ENCODE measurements around the gene KIR3DL3. TPM values are rescaled to one million over a fixed set of nuclear protein-coding genes. Genes with fewer than 3 reads are reported as not detected.
"Not testable (repeated sequence)": the region's sequence is repeated elsewhere in the genome, so short reads cannot be mapped to it uniquely, and the experiment has no call there.

Gene KIR3DL3
- polyA plus RNA-seq, 1 donor (not counting 4 experiments of a cell fraction or from before 2014, with no cell fraction given), result not detected

DNA sequence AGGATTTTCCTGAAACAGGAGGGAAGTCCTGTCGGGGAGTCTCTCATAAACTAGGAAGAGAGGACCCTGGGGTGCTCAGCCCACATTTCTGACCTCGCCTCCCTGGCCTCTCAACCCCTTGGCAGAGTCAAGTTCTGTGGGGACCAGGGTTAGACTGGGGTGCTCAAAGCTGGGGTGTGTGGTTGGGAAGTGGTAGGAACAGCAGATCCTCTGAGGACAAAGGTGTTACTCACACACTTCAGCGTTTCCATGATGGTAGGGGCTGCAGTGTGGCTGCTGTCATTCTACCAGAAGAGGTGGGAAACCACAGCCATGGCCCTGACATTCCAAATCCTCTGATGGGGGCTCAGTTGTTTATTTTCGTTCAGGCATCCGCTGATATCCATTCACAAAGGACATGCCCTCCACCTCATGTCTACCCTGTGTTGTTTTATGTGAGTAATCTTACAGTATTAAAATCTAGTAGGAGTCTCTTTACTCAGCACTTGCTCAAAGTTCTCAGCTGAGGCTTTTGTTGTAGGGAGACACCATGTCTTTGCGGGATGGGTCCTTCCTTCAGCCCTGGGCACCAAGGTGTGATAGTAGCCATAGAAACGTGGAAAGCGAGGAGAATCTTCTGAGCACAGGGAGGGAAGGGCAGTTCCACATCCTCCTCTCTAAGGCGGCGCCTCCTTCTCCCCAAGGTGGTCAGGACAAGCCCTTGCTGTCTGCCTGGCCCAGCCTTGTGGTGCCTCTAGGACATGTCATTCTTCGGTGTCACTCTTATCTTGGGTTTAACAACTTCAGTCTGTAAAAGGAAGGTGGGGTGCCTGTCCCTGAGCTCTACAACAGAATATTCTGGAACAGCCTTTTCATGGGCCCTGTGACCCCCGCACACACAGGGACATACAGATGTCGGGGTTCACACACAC, 15.6 kb downstream of the KIR3DL3 start:
- dilution Hi-C loops (cut with MboI; ENCODE audit: extremely low pct_ligation_motif_present, low sequenced_read_pairs), result no loop called here
- H2AFZ ChIP-seq (ENCODE audit: control insufficient read depth, low read length), result no peak overlapping the region
- no peaks in the 10 kb centered on the region for H4K20me1 ChIP-seq (ENCODE audit: control insufficient read depth, extremely low read depth, insufficient read depth, low read length)
- TF ChIP-seq EZH2 (IDR thresholded peaks at IDR 0.05; ENCODE audit: low read length) (no peak), CTCF (optimal IDR thresholded peaks at IDR 0.05 in 1 of 3, IDR thresholded peaks at IDR 0.05 in 1 of 3, conservative IDR thresholded peaks at IDR 0.05 in 1 of 3; ENCODE audit: extremely low read depth in 1 of 3, insufficient read depth in 2 of 3, low read length in 3 of 3) (no peak)
- no peak for DNase-seq (ENCODE audit: low read depth, low spot score)
- no peaks in the 10 kb centered on the region for H3K79me2 ChIP-seq (ENCODE audit: control insufficient read depth, insufficient read depth, low read length)
- no peak overlapping the region for H3K4me3 ChIP-seq (ENCODE audit: control insufficient read depth in 2 of 3, extremely low read depth in 1 of 3, insufficient read depth in 2 of 3, low read depth in 1 of 3, low read length in 3 of 3)
- H3K9me1 ChIP-seq (ENCODE audit: control insufficient read depth, extremely low read depth, insufficient read depth, low read length), result no peaks in the 10 kb centered on the region
- H3K27ac ChIP-seq (ENCODE audit: control insufficient read depth, insufficient read depth, low read length), result no peak overlapping the region
- FAIRE-seq, result no peak
- H3K36me3 ChIP-seq (ENCODE audit: control insufficient read depth in 2 of 2, extremely low read depth in 1 of 2, insufficient read depth in 2 of 2, low read length in 2 of 2), result no peaks in the 10 kb centered on the region
- no peaks in the 10 kb centered on the region for H3K4me1 ChIP-seq (ENCODE audit: control insufficient read depth, extremely low read depth, insufficient read depth, low read length)
- H3K9ac ChIP-seq (ENCODE audit: control insufficient read depth, extremely low read depth, insufficient read depth, low read length), result no peak overlapping the region
- H3K4me2 ChIP-seq (ENCODE audit: control insufficient read depth, extremely low read depth, insufficient read depth, low read depth, low read length), result no peak overlapping the region
- no peaks in the 10 kb centered on the region for H3K27me3 ChIP-seq (ENCODE audit: control insufficient read depth, extremely low read depth, insufficient read depth, low read length)
- H3K9me3 ChIP-seq (ENCODE audit: control insufficient read depth, low read depth, low read length), result no peaks in the 10 kb centered on the region

- H3K9me1 ChIP-seq (ENCODE audit: control insufficient read depth, extremely low read depth, insufficient read depth, low read length); H3K27ac ChIP-seq (ENCODE audit: control insufficient read depth, insufficient read depth, low read length); H3K4me2 ChIP-seq (ENCODE audit: control insufficient read depth, extremely low read depth, insufficient read depth, low read depth, low read length); FAIRE-seq; H3K9me3 ChIP-seq (ENCODE audit: control insufficient read depth, low read depth, low read length); dilution Hi-C loops (cut with MboI; ENCODE audit: extremely low pct_ligation_motif_present, low sequenced_read_pairs); H3K79me2 ChIP-seq (ENCODE audit: control insufficient read depth, insufficient read depth, low read length); H3K36me3 ChIP-seq (ENCODE audit: control insufficient read depth in 2 of 2, extremely low read depth in 1 of 2, insufficient read depth in 2 of 2, low read length in 2 of 2); H3K4me1 ChIP-seq (ENCODE audit: control insufficient read depth, extremely low read depth, insufficient read depth, low read length); DNase-seq (ENCODE audit: low read depth, low spot score); H4K20me1 ChIP-seq (ENCODE audit: control insufficient read depth, extremely low read depth, insufficient read depth, low read length); H3K27me3 ChIP-seq (ENCODE audit: control insufficient read depth, extremely low read depth, insufficient read depth, low read length); H3K9ac ChIP-seq (ENCODE audit: control insufficient read depth, extremely low read depth, insufficient read depth, low read length); H3K4me3 ChIP-seq (ENCODE audit: control insufficient read depth in 2 of 3, extremely low read depth in 1 of 3, insufficient read depth in 2 of 3, low read depth in 1 of 3, low read length in 3 of 3); H2AFZ ChIP-seq (ENCODE audit: control insufficient read depth, low read length): not testable (repeated sequence)
These were observed 17.7 kb downstream of the KIR3DL3 start for GRCh38 chr19:54741950-54742349.

- DNase-seq (ENCODE audit: low read depth, low spot score); H4K20me1 ChIP-seq (ENCODE audit: control insufficient read depth, extremely low read depth, insufficient read depth, low read length); H3K9me3 ChIP-seq (ENCODE audit: control insufficient read depth, low read depth, low read length); H3K79me2 ChIP-seq (ENCODE audit: control insufficient read depth, insufficient read depth, low read length); H3K9me1 ChIP-seq (ENCODE audit: control insufficient read depth, extremely low read depth, insufficient read depth, low read length); H3K4me2 ChIP-seq (ENCODE audit: control insufficient read depth, extremely low read depth, insufficient read depth, low read depth, low read length); H3K9ac ChIP-seq (ENCODE audit: control insufficient read depth, extremely low read depth, insufficient read depth, low read length); H3K36me3 ChIP-seq (ENCODE audit: control insufficient read depth in 2 of 2, extremely low read depth in 1 of 2, insufficient read depth in 2 of 2, low read length in 2 of 2); H3K4me1 ChIP-seq (ENCODE audit: control insufficient read depth, extremely low read depth, insufficient read depth, low read length); H2AFZ ChIP-seq (ENCODE audit: control insufficient read depth, low read length); dilution Hi-C loops (cut with MboI; ENCODE audit: extremely low pct_ligation_motif_present, low sequenced_read_pairs); H3K27ac ChIP-seq (ENCODE audit: control insufficient read depth, insufficient read depth, low read length); H3K4me3 ChIP-seq (ENCODE audit: control insufficient read depth in 2 of 3, extremely low read depth in 1 of 3, insufficient read depth in 2 of 3, low read depth in 1 of 3, low read length in 3 of 3); H3K27me3 ChIP-seq (ENCODE audit: control insufficient read depth, extremely low read depth, insufficient read depth, low read length); FAIRE-seq: not testable (repeated sequence)
These were observed 19.8 kb downstream of the KIR3DL3 start for GRCh38 chr19:54744080-54744479.

- H3K4me3 ChIP-seq (ENCODE audit: control insufficient read depth in 2 of 3, extremely low read depth in 1 of 3, insufficient read depth in 2 of 3, low read depth in 1 of 3, low read length in 3 of 3); H3K27ac ChIP-seq (ENCODE audit: control insufficient read depth, insufficient read depth, low read length); H3K9me1 ChIP-seq (ENCODE audit: control insufficient read depth, extremely low read depth, insufficient read depth, low read length); FAIRE-seq; H2AFZ ChIP-seq (ENCODE audit: control insufficient read depth, low read length); H3K79me2 ChIP-seq (ENCODE audit: control insufficient read depth, insufficient read depth, low read length); H3K4me2 ChIP-seq (ENCODE audit: control insufficient read depth, extremely low read depth, insufficient read depth, low read depth, low read length); H3K36me3 ChIP-seq (ENCODE audit: control insufficient read depth in 2 of 2, extremely low read depth in 1 of 2, insufficient read depth in 2 of 2, low read length in 2 of 2); H3K4me1 ChIP-seq (ENCODE audit: control insufficient read depth, extremely low read depth, insufficient read depth, low read length); H3K9ac ChIP-seq (ENCODE audit: control insufficient read depth, extremely low read depth, insufficient read depth, low read length); dilution Hi-C loops (cut with MboI; ENCODE audit: extremely low pct_ligation_motif_present, low sequenced_read_pairs); H3K9me3 ChIP-seq (ENCODE audit: control insufficient read depth, low read depth, low read length); DNase-seq (ENCODE audit: low read depth, low spot score); H3K27me3 ChIP-seq (ENCODE audit: control insufficient read depth, extremely low read depth, insufficient read depth, low read length); H4K20me1 ChIP-seq (ENCODE audit: control insufficient read depth, extremely low read depth, insufficient read depth, low read length): not testable (repeated sequence)
These were observed 23.5 kb downstream of the KIR3DL3 start for GRCh38 chr19:54747614-54748322.
